Large intestine (tissue), 3 donors: ENCODE data around the gene GCLC. TPM values are rescaled to one million over a fixed set of nuclear protein-coding genes. Genes with fewer than 3 reads are reported as not detected.
"Not testable (repeated sequence)": the region's sequence is repeated elsewhere in the genome, so short reads cannot be mapped to it uniquely, and the experiment has no call there.

ENCODE experiments used
- DNase-seq, 2 donors: peaks; one replicate each; pipeline versions ENCODE4 v3.0.0 to v3.0.0-alpha.2; 2013
- H3K27ac ChIP-seq: one replicate; pipeline ENCODE4 v1.5.1; 2013; ENCODE audit warnings: low read length
- H3K27me3 ChIP-seq: 2 replicates; pipeline ENCODE4 v1.6.1; 2013; ENCODE audit warnings: low read length; ENCODE audit not compliant: control insufficient read depth, insufficient read depth
- H3K36me3 ChIP-seq: 2 replicates; pipeline ENCODE4 v1.6.1; 2013; ENCODE audit warnings: low read length; ENCODE audit not compliant: control insufficient read depth, insufficient read depth
- H3K4me1 ChIP-seq: one replicate; pipeline ENCODE4 v1.6.1; 2013; ENCODE audit warnings: low read length; ENCODE audit not compliant: control insufficient read depth, insufficient read depth
- H3K4me3 ChIP-seq: one replicate; pipeline ENCODE4 v1.5.1; 2013; ENCODE audit warnings: low read length
- H3K9me3 ChIP-seq: one replicate; pipeline ENCODE4 v1.6.1; 2013; ENCODE audit warnings: mild to moderate bottlenecking, low read depth, low read length, moderate library complexity; ENCODE audit not compliant: control insufficient read depth
- WGBS: methylation state at CpG from one replicate; pipeline ENCODE4 v1.1.5; 2013; ENCODE audit warnings: low lambda C conversion rate; ENCODE audit not compliant: insufficient coverage; 5-methylcytosine and 5-hydroxymethylcytosine counted together
- polyA plus RNA-seq: library from polyadenylated mRNA; unstranded; fragments of 120-200 nt; gene quantifications from one replicate; pipeline ENCODE4 v1.2.1, GENCODE V29; 2013

Gene GCLC
- polyA plus RNA-seq, 1 donor: 54.7 TPM

DNA sequence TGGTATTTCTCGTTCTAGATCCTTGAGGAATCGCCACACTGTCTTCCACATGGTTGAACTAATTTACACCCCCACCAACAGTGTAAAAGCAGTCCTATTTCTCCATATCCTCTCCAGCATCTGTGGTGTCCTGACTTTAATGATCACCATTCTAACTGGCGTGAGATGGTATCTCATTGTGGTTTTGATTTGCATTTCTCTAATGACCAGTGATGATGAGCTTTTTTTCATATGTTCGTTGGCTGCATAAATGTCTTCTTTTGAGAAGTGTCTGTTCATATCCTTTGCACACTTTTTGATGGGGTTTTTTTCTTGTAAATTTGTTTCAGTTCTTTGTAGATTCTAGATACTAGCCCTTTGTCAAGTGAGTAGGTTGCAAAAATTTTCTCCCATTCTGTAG is 64.1 kb downstream of the GCLC start:
- not testable (repeated sequence) for H3K9me3 ChIP-seq, H3K4me3 ChIP-seq, H3K36me3 ChIP-seq, H3K27ac ChIP-seq, H3K4me1 ChIP-seq, DNase-seq, H3K27me3 ChIP-seq
- no CpG with 5 or more reads among the region's 4 CpGs for WGBS

DNA sequence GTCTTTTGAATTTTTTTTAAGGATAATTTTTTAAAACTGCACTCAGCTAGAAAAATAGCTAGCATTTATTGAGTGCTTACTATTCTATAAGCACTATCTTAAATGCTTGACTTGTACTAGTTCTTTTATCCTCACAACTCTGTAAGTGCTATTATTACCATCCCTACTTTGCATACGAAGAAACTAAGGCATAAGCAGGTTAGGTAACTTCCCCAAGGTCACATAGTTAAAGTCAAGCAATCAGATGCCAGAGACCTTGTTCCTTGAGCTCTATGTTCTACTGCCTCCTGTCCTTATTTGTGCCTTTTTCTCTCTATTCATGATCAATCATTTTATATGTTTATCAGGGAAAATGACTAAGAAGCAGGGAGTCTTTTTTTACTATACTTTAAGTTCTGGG is 65.0 kb downstream of the GCLC start:
- H3K4me3 ChIP-seq: no peak overlapping the region
- 80% methylated on average over 1 of the region's 1 CpG for WGBS
- peaks cover 3% of the 10 kb centered on the region for H3K4me1 ChIP-seq
- no peak overlapping the region for H3K27ac ChIP-seq
- H3K36me3 ChIP-seq: no peaks in the 10 kb centered on the region
- H3K9me3 ChIP-seq: no peaks in the 10 kb centered on the region
- no peak for DNase-seq
- no peaks in the 10 kb centered on the region for H3K27me3 ChIP-seq

DNA sequence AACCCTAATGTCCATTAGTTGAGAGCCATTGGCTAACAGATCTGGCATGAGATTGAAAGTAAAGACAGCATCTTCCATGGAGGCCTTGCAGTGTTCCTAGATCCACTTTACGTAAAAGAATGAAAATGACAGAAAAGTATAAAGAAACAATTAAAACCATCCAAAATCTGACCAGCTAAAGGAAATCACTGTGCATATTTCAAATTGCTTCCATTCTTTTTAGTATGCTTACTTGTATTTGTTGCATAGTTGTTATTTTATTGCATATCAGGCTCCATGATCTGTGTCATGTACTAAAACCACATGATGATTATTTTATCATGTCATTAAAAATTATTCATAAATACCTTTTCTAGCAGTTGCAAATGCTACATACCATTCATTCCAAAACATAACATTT is 67.9 kb downstream of the GCLC start:
- Histone ChIP-seq H3K9me3 (no peaks in the 10 kb centered on the region), H3K4me3 (no peak overlapping the region), H3K36me3 (no peaks in the 10 kb centered on the region), H3K4me1 (no peaks in the 10 kb centered on the region), H3K27ac (no peak overlapping the region), H3K27me3 (peaks cover 3% of the 10 kb centered on the region)
- WGBS: 100% methylated on average over 1 of the region's 1 CpG
- DNase-seq: no peak

DNA sequence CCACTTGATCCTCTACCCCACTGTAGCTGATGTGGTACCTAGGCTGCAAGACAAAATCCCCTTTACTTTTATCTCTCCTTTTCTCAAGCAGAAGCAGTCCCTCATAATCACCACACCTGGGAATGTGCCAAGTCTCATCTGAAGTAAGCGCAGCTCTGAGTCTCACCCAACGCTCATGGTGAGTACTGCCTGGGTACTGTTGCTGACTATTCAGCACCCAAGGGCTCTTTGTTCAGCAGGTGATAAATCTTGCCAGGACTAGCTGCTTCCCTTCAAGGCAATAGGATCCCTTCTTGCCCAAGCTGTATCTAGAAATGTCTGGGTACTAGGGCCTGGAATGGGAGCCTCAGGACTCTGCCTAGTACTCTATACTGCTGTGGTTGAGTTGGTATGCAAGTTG is 70.9 kb downstream of the GCLC start:
- Histone ChIP-seq H3K36me3 (no peaks in the 10 kb centered on the region), H3K9me3 (no peaks in the 10 kb centered on the region), H3K27me3 (peaks cover 6% of the 10 kb centered on the region), H3K4me1 (no peaks in the 10 kb centered on the region), H3K4me3 (no peak overlapping the region), H3K27ac (no peak overlapping the region)
- no CpG with 5 or more reads among the region's 2 CpGs for WGBS
- no peak for DNase-seq

DNA sequence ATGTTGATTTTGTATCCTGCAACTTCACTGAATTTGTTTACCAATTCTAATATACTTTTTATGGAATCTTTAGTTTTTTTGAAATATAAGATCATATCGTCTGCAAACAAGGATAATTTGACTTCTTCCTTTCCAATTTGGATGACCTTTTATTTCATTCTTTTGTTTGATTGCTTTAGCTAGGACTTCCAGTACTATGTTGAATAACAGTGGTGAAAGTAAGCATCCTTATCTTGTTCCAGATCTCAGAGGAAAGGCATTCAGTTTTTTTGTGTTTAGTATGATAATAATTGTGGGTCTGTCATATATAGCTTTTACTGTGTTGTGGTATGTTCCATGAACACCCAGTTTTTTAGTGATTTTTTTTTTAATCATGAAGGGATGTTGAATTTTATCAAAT is 75.7 kb downstream of the GCLC start:
- WGBS: 100% methylated on average over 1 of the region's 1 CpG
- no peaks in the 10 kb centered on the region for H3K36me3 ChIP-seq
- no peak overlapping the region for H3K27ac ChIP-seq
- no peak for DNase-seq
- no peaks in the 10 kb centered on the region for H3K9me3 ChIP-seq
- H3K4me3 ChIP-seq: no peak overlapping the region
- peaks cover 10% of the 10 kb centered on the region for H3K27me3 ChIP-seq
- H3K4me1 ChIP-seq: no peaks in the 10 kb centered on the region

DNA sequence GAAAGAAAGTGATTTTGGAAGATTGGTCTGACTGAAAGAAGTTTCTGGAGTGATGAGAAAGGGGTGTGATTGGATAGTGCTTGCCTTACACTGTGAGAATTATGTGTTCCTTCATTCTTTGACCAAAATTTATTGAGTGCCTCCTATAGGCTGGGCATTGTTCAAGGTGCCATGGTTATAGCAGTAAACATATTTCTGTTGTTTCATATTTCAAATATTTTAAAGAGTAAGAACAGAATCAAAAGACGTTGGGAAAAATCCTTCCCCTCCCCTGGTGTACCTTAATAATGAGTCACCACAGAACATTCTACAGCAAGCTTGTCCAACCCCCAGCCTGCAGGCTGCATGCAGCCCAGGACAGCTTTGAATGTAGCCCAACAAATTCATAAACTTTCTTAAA is 78.6 kb downstream of the GCLC start:
- WGBS: no CpG with 5 or more reads among the region's 1 CpG
- Histone ChIP-seq H3K9me3 (no peaks in the 10 kb centered on the region), H3K27ac (no peak overlapping the region), H3K36me3 (no peaks in the 10 kb centered on the region), H3K4me1 (no peaks in the 10 kb centered on the region), H3K4me3 (no peak overlapping the region), H3K27me3 (peaks cover 19% of the 10 kb centered on the region)
- no peak for DNase-seq

DNA sequence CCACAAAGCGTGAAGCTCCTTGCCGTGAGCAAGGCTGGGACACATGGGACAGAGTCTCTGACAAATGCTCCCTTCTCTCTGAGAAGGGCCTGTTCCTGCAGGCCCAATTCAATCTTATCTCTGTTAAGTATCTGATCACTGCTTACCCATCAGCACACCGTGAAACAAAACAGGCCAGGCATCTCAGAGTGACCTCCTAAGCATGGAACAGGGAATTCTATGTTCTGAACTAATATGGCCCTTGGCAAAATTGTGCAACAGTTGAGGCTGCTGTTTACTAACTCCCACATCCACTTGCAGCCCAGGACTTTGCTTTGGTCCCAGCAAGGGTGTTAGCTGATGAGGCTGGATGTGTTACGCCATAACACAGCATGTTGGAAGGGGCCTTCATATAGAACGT is 79.2 kb downstream of the GCLC start:
- H3K27me3 ChIP-seq: peaks cover 22% of the 10 kb centered on the region
- no peak overlapping the region for H3K4me3 ChIP-seq
- H3K9me3 ChIP-seq: no peaks in the 10 kb centered on the region
- no peak for DNase-seq
- no peak overlapping the region for H3K27ac ChIP-seq
- WGBS: no CpG with 5 or more reads among the region's 5 CpGs
- no peaks in the 10 kb centered on the region for H3K4me1 ChIP-seq
- no peaks in the 10 kb centered on the region for H3K36me3 ChIP-seq

DNA sequence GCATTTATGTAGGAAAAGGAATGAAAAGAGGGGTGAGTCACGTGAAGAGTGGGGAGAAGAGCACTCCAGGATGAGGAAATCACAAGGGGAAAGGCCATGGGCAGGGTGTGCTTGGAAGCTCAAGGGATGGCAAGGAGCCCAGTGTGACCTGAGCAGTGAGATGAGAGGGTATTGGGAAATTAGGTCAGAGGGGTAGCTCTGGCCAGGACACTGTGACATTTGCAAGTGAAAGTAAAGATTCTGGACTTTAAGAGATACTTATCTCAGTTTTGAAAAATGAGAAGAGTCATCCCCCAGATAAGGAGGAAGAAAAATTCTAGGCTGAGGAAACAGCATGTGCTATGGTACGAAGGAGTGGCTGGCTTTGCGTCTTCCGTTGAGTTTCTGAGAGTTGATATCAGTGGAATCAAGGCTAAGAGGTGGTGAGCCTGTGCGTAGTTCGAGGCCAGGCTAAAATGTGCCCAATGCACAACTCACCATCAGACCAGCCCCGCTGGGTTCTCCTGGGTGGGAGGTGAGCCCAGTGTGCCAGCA is 79.9 kb downstream of the GCLC start:
- Histone ChIP-seq H3K9me3 (no peaks in the 10 kb centered on the region), H3K4me3 (no peak overlapping the region), H3K36me3 (no peaks in the 10 kb centered on the region), H3K27ac (no peak overlapping the region), H3K4me1 (no peaks in the 10 kb centered on the region), H3K27me3 (peaks cover 26% of the 10 kb centered on the region)
- DNase-seq: no peak
- WGBS: 86% methylated on average over 1 of the region's 7 CpGs

DNA sequence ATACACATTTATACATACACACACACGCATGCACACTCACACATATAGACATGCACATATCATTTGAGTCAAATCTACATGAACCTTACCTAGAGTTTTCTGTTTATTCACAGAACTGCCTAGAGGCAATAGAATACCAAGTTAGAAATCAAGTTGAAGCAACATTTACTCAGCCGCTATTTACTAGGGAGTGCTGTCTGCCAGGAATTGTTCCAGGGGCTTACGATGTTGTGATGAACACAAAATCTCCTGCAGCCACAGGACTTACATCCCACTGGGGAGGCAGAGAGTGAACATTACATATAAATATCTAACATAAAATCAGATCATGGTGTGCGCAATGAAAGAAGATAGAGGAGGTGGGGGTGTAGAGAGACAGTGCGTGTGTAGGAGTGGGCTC is 80.4 kb downstream of the GCLC start:
- DNase-seq: no peak
- WGBS: 83% methylated on average over 1 of the region's 5 CpGs
- H3K4me3 ChIP-seq: no peak overlapping the region
- no peak overlapping the region for H3K27ac ChIP-seq
- H3K4me1 ChIP-seq: no peaks in the 10 kb centered on the region
- H3K36me3 ChIP-seq: no peaks in the 10 kb centered on the region
- H3K27me3 ChIP-seq: peaks cover 26% of the 10 kb centered on the region
- H3K9me3 ChIP-seq: no peaks in the 10 kb centered on the region

DNA sequence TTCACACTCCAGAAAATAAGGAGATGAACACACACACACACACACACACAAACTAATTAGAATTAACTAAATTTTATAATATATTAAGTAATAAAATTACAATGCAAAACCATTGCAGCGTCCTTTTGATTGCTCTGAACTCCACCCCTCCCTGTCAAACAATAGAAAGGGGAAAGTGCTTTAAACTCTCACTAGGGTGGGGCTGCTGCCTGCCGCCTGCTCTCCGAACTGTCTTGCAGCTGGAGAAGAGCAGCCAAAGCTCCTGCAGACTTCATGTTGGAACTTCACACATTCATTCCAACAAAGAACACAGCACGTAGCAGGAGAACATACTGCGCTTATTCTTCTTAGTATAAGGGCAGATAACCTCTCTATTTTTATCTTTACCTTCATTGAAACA is 83.2 kb downstream of the GCLC start:
- Histone ChIP-seq H3K27ac (no peak overlapping the region), H3K4me3 (no peak overlapping the region), H3K27me3 (peaks cover 31% of the 10 kb centered on the region), H3K9me3 (no peaks in the 10 kb centered on the region), H3K36me3 (no peaks in the 10 kb centered on the region), H3K4me1 (no peaks in the 10 kb centered on the region)
- WGBS: 0% methylated on average over 1 of the region's 5 CpGs
- no peak for DNase-seq

DNA sequence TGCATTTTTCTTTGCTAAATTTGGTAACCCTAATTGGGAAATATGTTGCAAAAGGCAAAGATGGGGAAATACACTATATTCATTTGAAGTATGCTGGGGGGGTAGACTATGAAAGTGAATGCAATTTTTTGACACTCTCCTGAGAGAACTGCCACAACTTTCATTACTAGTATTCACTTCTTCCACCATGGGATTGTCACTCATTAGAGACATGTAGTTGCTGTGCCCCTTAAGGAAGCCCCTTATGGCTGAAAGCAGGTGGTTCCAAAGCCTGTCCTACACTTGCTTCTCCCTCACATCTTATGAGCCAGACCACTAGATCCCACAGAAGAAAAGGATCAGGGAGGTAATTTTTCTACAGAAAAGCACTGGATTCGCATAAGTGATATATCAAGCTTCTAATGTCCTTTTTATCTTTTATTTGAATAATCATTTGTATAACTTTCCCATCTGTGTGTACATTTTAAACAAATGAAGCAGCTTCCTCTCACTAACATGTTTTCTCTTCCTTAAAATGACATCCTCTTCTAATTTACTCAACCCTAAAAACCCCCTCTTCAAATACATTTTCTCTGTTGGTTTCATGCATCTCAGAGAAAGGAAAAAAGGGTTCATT is 83.8 kb downstream of the GCLC start:
- no peak overlapping the region for H3K27ac ChIP-seq
- H3K4me1 ChIP-seq: no peaks in the 10 kb centered on the region
- H3K9me3 ChIP-seq: no peaks in the 10 kb centered on the region
- H3K27me3 ChIP-seq: peaks cover 34% of the 10 kb centered on the region
- H3K4me3 ChIP-seq: no peak overlapping the region
- no peak for DNase-seq
- no peaks in the 10 kb centered on the region for H3K36me3 ChIP-seq
- WGBS: 75% methylated on average over 1 of the region's 1 CpG
